ENCODE results near the gene GJD3.

The GJD3 gene

GRCh38 chr17:40352237-40352778, 12.2 kb downstream of the GJD3 start:
- no peak overlapping the region; the same call in 1 of the 2 replicates for H3K27ac ChIP-seq (replicated peaks)
- TF ChIP-seq SPI1 (IDR thresholded peaks at IDR 0.05; ENCODE audit: borderline replicate concordance, low read depth), result no peak
- no peak for TF ChIP-seq CTCF (IDR thresholded peaks at IDR 0.05; ENCODE audit: insufficient read depth, low read length)
- no peak for TF ChIP-seq REST (IDR thresholded peaks at IDR 0.05; ENCODE audit: insufficient replicate concordance, low read depth)
- no peak for TF ChIP-seq GABPA (IDR thresholded peaks at IDR 0.05; ENCODE audit: low read depth)
- TF ChIP-seq POLR2AphosphoS5 (IDR thresholded peaks at IDR 0.05; ENCODE audit: low read depth), result no peak

GRCh38 chr17:40351359-40352236, 12.9 kb downstream of the GJD3 start:
- TF ChIP-seq POLR2AphosphoS5 (IDR thresholded peaks at IDR 0.05; ENCODE audit: low read depth) (no peak), CTCF (IDR thresholded peaks at IDR 0.05; ENCODE audit: insufficient read depth, low read length) (no peak), REST (IDR thresholded peaks at IDR 0.05; ENCODE audit: insufficient replicate concordance, low read depth) (no peak), GABPA (IDR thresholded peaks at IDR 0.05; ENCODE audit: low read depth) (no peak), SPI1 (IDR thresholded peaks at IDR 0.05; ENCODE audit: borderline replicate concordance, low read depth) (no peak)
- no peak overlapping the region for H3K4me3 ChIP-seq (replicated peaks; ENCODE audit: insufficient read depth, low read length)
- DNase-seq (ENCODE audit: low read depth in 1 of 2, low spot score in 1 of 2), result no peak
- no peaks in the 10 kb centered on the region for H3K27me3 ChIP-seq (ENCODE audit: insufficient read depth, poor library complexity, severe bottlenecking)
- H3K27ac ChIP-seq (replicated peaks), result no peak overlapping the region; the same call in 1 of the 2 replicates

More at GRCh38 chr17:40352237-40352778, 12.2 kb downstream of the GJD3 start:
- H3K4me3 ChIP-seq (replicated peaks; ENCODE audit: insufficient read depth, low read length), result no peak overlapping the region
- no peak for DNase-seq (ENCODE audit: low read depth in 1 of 2, low spot score in 1 of 2)
- H3K27me3 ChIP-seq (ENCODE audit: insufficient read depth, poor library complexity, severe bottlenecking), result no peaks in the 10 kb centered on the region

GRCh38 chr17:40350689-40351358, 13.7 kb downstream of the GJD3 start:
- no peak overlapping the region for H3K4me3 ChIP-seq (replicated peaks; ENCODE audit: insufficient read depth, low read length)
- H3K27me3 ChIP-seq (ENCODE audit: insufficient read depth, poor library complexity, severe bottlenecking), result no peaks in the 10 kb centered on the region
- TF ChIP-seq GABPA (IDR thresholded peaks at IDR 0.05; ENCODE audit: low read depth) (no peak), REST (IDR thresholded peaks at IDR 0.05; ENCODE audit: insufficient replicate concordance, low read depth) (no peak), SPI1 (IDR thresholded peaks at IDR 0.05; ENCODE audit: borderline replicate concordance, low read depth) (no peak), CTCF (IDR thresholded peaks at IDR 0.05; ENCODE audit: insufficient read depth, low read length) (no peak), POLR2AphosphoS5 (IDR thresholded peaks at IDR 0.05; ENCODE audit: low read depth) (no peak)
- DNase-seq (ENCODE audit: low read depth in 1 of 2, low spot score in 1 of 2), result no peak
- no peak overlapping the region for H3K27ac ChIP-seq (replicated peaks)
